Activated CD4-positive, alpha-beta T cell treated with anti-CD3 and anti-CD28 coated beads, Interleukin-2, amount 50 U/mL, for 24 hours (primary cell): ENCODE measurements around the gene TENT5A.
"Not testable (repeated sequence)": the region's sequence is repeated elsewhere in the genome, so short reads cannot be mapped to it uniquely, and the experiment has no call there.

Experiments
- DNase-seq, 2 donors: peaks; one replicate each; pipeline ENCODE4 v3.0.0-alpha.2; 2020; ENCODE audit warnings: low read depth in 1 of 2, low spot score in 1 of 2

The TENT5A gene

DNA sequence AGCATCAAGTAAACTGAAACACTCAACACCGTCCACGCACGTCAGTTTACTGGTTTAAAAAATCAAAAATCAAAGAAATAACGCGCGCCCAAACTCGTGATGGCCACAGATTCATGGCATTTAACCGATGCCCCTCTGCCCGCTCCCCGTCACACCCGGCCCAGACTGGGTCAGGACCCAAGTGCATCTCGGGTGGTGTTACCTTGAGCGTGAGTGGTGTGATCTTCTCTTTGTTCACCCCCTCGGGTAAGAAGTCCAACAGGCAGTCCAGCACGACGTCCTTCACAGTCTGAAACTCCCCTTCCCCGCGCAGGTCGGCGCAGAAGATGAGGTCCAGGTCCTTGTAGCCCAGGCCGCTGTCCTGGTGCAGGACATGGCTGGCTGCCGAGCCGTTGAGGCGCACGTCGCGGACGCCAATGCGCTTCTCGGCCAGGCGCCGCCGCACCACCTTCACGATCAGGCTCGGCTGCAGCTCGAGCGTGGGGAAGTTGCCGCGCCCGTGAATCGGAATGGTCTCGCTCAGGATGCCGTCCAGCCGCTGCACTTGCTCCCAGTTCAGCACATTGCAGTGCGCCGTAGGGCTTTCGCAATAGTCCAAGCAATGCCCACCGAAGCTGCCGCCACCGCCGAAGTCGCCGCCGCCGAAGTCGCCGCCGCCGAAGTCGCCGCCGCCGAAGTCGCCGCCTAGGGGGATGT, 945 bp downstream of the TENT5A start:
- DNase-seq = no peak

DNA sequence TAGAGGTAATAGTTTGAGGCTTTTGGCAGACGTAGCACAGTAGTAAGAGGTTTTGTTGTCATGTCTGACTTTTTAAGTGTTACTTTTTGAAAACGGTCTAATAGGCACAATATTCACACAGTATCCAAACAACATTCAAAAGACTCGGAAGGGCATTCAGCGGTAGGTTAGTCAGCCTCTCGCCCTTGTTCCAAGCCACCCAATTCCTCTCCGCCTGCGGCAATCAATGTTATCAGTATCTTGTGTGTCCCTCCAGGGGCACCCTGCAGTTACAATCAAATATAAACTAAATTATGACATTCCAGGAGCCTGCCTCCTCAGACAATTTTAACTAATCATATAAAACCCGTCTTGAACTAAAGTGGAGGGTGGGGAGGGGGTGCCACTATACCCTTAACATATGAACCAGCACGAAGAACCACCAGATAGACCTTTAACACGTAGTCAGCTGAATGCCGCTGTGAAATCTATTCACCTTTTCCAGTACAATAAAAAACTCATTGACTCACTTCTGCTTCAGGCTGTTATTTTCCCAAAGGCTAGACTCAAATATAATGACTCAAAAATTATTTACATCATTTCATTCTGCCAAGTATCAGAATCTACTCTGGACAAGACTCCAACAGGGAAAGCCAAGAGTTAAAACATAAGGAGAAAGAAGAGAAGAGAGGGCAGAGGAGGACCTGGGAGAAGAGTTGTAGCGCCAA, 1.6 kb downstream of the TENT5A start:
- DNase-seq = no peak

DNA sequence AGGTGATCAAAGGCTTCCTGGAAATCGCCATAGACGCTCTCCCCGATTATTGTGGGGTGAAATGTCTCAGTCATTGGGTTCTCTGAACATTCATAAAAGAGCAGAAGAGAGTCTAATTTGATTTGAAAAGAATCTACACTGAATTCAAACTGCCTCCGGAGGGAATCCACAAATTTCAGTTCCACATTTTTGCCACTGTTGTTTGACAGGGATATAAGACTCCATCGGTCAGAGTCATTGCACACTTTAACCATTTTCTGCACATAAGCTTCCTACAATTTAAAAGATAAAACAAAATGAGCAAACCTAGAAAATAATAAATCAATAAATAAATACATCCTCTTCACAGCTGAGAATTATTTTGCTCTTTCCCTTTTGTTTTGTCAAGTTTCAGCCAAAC, 2.3 kb downstream of the TENT5A start:
- DNase-seq = no peak

DNA sequence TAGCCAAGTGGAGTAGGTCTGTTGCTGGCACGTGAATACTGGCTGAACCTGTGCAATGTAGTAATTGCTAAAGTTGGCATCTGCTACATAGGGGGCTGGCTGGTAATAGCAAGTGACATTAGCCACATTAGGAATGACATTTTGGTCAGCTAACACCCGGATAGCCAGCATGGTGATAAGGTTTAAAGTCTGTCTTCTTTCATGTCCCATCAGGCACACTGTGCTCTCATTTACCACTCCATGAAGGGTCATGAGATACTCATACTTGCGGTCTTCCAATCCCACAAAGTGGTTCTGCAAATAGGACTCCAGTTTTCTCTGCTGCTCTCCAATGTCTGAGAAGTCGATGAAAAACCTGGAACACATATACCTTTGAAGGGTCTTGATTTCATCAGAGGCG, 2.8 kb downstream of the TENT5A start:
- no peak for DNase-seq

DNA sequence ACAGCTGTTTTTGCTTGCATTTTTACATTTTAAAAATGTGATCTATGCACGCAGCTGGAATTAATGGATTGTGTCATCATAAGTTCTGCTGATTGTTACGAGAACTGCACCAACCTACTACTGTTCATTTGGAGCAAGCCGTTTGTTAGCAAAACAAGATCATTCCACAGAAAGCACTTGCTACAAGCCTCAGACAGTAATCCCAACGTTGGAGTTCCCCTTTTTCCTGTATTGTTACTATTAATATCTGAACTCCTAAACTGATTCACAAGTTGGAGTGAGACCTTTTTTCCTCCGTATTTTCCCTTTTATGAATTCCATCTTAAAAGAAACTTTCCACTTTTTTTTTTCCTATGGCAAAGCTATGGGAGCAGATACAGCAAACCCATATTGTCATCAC, 3.5 kb downstream of the TENT5A start:
- DNase-seq = no peak

DNA sequence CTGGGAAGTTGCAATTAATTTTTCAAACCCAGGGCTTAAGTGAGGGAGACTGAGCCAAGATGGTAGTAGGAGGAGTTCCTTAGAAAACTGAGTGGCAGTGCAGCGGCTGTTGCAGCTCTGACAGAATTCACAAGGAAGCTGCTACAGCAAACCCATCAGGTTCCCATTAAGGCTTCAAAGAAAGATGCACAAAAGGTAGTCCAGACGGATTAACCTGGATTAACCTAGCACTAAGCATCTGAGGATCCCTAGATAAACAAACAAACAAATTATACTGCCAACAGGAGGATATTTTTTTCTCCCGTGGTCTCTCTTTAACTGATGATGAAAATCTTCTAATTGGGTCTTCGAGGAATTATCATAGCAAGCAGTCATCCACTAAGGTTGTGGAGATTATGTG, 5.2 kb downstream of the TENT5A start:
- DNase-seq = no peak

DNA sequence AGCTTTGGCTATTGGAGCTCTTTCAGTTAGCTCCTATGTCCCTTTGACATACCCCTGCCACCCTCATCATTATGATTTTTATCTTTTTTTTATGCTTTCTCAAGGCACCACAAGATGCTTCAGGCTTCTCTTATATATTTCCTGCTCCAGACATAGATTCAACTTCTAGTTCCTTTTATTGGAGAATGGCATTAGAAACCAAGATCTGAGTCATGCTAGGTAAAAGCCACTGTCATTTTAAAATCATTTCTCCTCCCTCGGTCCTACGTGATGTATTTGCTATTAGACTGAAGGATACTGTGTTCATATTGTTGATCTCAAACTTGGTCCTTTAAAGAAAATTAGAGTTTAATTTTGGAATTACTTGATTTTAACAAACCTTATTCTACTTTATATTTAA, 8.3 kb downstream of the TENT5A start:
- no peak for DNase-seq

DNA sequence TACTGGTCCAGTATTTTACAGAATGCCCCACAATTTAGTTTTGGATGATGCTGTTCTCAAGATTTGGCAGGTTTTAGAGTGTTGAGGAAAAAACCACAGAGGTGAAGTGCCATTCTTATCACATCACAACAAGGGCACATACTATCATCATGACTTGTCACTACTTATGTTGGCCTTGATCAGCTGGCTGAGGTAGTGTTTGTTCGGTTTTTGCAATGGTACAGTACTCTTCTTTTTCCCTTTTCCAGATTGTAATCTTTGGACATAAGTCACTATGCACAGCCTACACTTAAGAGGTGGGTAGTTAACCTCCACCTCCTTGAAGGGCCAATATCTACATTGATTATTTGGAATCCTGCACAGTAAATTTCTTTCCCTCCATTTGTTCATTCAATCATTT, 8.8 kb downstream of the TENT5A start:
- no peak for DNase-seq

DNA sequence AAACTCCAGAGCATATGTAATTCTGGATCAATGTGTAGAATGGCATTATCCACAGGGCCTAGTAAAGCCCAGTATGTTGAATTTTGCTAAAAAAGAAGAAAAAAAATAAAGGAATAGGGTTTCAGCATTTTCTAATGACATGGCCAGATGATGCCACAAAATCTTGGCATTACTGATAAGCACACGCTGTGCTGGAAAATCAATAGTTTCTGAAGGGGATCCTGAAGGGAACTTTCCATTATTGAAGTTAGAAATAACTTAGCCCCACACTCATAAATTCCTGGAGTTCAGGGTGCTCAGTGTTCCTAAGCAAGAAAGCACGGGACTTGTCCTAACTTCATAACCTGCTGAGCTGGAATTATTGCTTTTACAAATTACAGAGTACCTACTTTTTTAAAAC, 10.8 kb downstream of the TENT5A start:
- no peak for DNase-seq

DNA sequence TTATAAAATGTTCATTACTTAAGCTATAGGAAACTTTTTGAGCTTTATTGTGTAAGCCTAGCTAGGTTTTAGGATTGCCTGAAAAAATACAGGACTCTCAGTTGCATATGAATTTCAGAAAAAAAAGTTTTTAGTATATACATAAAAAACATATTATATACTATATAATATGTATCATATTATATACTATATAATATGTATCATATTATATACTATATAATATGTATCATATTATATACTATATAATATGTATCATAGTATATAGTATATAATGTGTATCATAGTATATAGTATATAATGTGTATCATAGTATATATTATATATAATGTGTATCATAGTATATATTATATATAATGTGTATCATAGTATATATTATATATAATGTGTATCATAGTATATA, 11.9 kb downstream of the TENT5A start:
- DNase-seq = not testable (repeated sequence)

DNA sequence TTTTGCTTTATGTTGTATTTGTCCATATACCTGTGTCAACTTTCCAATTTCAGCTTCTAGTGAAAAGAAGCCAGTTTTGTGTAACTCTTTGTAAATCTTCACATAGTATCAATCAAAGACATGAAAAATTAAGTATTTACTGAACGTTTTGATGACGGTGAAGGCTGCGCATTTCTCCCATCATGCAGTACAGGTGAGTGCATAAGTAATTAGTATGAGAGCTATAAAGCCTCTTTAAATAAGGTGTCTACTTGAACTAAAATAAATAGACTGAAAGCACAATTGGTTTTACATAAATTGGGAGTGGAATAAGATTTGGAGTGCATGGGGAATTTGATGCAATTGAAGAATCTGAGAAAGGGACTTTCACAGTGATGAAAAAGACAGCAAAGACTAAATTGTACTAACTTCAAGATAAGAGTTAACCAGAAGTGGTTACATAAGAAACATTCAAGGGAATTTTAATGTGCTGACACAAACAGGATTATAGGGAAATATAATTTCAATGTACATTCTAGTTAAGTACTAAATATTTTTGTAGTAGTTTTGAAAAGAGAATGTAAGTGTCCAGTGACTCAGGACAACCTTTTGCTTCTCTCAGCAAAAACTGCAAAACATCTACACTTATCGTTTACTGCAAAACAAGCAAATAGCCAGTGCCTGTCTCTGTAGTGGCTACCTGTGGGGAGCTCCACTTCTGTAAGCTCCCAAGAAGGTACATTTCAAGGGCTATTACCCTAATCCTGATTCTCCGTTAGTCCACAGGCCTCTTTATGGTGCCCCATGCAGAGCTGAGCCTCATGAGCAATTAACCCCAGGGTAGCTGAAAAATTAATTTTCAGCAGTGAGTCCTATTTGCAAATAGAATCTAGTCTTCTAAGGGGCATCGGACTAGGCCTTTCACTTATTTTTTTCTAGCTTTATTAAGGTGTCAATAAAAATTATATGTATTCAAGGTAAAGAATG, 13.0 kb downstream of the TENT5A start:
- DNase-seq = no peak

DNA sequence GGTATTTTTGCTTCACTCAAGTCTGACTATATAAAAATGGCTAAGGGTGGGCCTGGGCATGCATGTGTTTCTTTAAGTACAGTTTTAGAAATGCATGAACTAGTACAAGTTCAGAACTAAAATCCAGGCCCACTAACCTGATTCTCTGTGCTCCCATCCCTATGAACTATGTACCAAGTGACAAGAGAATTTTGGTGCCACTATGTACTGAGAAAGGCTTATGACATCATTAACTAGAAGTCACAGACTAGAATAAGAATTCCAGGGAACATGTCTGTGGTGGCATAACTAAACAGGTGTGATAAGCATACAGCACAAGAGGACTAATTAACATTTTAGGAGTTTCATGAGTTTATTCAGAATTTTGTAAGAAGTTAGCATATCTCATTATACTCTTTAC, 16.1 kb downstream of the TENT5A start:
- no peak for DNase-seq

DNA sequence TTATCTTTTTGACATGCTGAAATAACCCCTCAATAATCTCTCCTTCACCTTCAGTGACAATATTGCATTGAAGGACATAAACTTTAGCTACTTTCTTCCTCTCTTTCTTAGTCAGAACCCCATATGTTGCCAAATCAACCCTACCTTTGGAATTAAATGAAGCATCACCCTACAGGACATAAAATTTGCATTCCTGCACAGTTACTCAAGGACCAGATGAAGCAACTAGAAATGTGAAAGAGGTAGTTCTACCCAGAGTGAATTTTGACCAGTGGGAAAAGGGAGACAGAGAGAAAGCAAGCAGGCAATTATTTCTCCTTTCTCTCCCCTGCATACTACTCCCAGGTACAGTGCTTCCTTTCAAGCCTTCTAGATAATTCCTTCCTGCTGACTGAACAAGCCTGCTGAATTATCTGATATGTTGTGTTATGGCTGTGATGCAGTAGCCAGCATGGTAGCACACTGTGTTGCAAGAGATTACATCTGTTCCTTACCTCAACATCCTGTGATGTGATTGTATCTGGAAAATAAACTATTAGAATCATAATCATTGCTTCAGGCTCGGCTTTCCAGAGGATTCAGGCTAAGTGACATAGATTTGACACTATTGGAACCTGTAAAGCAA, 16.6 kb downstream of the TENT5A start:
- DNase-seq = no peak

DNA sequence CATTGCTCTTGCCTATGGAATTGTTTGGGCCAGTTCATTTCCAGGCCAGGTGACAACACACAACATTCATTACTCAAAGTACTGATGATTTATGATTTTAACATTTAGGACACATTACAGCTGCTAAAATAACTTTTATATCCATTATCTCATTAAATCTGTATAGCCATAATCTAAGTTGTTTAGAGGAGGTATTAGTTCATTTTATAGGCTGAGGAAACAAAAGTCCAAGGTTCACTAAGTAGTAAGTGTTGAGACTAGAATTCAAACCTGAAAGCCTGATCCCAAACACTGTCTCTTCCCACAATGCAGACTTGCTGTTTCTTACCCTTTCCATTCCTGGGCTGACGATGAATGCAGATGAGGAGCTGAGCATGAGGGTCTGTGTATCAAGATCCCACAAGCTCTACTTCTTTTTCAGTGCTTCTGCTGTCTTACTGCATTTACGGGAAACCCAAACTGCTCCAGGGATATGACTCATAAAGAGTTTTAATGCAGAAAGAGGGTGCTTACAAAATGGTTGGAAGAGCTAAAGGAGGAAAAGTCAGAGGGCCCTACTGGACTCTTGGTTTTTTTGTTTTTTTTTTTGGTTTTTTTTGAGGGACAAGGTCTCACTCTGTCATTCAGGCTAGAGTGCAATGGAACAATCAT, 17.9 kb downstream of the TENT5A start:
- no peak for DNase-seq

DNA sequence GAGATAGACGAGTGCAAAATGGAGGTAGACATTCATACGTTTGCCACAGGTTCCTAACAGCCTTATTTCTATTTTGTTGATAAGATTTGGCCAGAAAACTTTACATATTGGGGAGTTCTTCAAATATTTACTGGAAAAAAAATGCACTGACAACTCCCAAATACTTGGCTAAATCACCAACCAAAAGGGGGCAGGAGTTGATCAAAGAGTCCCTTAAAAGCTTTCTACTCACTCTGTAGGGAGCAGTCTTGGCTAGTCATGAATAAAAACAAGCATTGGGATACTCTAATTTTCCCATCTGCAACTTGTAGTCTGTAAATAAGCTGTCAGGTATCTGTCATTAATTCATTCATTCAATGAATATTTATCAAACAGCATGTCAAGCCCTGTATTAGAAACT, 18.4 kb downstream of the TENT5A start:
- DNase-seq = no peak

DNA sequence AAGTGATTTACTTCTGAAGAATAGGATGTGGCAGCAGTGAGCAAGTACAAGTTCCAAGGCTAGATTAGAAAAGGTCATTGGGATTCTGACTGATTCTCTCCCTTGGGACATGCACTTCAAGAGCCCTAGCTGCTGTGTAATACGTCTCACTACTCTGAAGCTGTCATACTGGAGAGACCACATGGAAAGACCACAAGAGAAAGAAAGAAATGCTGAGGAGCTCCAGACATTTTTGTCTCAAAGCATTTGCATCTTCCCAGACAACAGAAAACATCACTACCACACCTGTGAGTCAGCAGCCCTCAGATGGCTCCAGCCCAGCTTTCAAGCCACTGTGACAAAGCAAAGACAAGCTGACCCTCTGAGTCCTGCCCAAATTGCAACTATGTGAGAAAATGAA, 20.7 kb downstream of the TENT5A start:
- DNase-seq = no peak

DNA sequence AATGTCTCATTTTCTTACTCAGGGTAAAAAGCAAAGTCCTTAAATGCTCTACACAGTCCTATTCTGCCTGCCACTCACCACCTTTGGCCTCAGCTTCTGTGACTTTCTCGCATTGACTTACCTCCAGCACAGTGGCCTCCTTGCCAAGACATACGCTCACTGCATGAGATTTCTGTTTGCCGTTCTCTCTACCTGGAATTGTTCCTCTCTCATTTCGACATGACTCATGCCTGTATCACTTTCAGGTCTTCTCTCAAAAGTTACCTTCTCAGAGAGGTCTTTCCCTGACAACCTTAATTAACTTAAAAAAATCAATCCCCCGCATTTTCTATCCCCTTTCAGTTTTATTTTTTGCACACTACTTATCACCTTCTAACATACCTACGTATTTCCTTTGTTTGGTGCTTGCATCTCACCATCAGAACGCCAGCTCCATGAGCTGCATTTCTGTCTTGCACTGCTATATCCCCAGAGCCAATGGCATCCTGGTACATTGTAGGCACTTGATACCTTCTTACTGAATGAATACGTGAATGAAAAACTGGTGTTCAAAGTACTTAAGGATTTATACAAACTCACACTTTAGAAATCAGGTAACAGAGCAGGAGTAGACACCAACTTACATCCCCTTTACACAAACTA, 24.5 kb downstream of the TENT5A start:
- DNase-seq = no peak

DNA sequence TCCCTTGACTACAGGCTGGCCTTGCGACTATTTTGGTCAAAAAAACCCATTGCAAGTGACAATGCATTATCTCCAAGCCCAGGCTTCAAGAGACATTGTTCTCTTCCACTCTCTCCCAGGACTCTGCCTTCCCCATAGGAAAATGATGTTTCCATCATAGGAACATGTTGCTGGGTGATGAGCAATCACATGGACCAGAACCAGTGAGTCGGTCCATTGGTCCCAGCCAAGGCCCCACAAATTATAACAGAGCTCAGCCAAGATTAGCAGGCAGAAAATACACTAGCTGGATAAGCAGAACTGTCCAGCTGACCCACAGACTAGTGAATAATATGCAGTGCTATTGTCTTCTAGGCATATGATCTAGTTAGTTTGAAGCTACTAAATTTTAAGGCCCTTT, 27.4 kb downstream of the TENT5A start:
- DNase-seq = no peak

DNA sequence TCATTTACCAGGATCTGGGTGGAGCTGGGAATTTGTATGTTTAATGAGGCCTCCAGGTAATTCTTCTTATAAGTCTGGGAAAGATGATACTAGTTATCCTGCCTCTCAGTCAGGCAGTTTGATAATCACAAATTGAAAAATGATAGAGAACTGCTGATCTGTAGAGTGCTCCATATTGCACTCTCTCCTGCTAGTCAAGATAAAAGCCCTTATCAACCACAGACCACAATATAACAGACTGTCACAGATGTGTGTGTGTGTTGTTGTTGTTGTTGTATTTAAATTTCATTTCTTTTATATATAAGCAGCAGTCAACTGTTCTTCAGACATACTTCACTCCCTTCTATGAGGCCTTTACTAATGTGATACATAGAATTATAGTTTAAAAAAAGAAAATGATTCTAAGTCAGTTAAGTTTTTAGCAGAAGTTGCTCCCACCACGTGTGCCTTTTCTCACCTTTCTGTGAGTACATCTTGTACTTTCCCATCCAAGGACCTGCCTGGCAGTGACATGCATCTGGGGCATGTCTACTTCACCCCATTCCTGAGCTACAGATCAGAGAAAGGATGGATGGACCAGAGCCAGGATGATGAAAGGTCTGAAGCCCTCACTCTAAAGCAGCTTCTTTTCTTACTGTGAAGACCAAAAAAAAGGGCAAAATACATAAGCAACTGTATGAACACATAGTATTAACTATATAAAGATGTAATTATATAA, 29.8 kb downstream of the TENT5A start:
- no peak for DNase-seq

DNA sequence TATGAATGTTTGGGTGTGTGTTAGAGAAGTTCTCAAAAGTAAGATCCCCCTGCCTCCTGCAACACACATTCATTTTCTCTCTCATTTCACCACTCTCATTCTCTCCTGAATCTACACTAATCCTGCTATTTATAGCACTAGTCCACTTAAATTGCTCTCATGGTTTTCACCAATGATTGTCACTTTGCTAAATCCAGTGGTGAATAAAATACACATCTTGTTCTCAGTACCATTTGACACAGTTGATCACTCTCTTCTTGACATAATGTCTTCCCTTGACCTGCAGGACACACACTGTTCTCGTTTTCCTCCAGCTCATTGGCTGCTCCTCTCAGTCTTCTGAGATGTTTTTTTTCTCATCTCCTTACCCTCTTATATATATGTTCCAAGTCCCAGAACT, 32.1 kb downstream of the TENT5A start:
- DNase-seq = no peak
